Endothelial cell of umbilical vein (primary cell): ENCODE results near the gene FOLR1. TPM values are rescaled to one million over a fixed set of nuclear protein-coding genes. Genes with fewer than 3 reads are reported as not detected.

Experiments
- BruUV-seq: library from RNA; stranded (reverse); fragments of 400-500 nt; replicated peaks from 2 replicates; lab custom pipeline; 2021; lab: Mats Ljungman, UMichigan
- CTCF ChIA-PET: fragments of 300-600, 350-600 bp; sonication (Branson Sonifier 250); formaldehyde crosslinking; loops from one replicate; lab custom pipeline; 2021; ENCODE audit warnings: antibody characterized with exemption, inconsistent platforms; lab: Charles Lee
- POLR2A ChIA-PET: fragments of 300-600, 350-600 bp; sonication (Branson Sonifier 250); formaldehyde crosslinking; loops from one replicate; lab custom pipeline; 2021; ENCODE audit warnings: antibody characterized with exemption, inconsistent platforms; lab: Charles Lee
- DNase-seq: peaks from one replicate; pipeline ENCODE4 v3.0.0-alpha.2; 2011; ENCODE audit warnings: low read depth, low spot score
- FAIRE-seq: peaks from 2 replicates; lab custom pipeline; 2011; peaks lifted over from hg19 to GRCh38; lab: Jason Lieb, UNC
- H2AFZ ChIP-seq: 2 replicates; pipeline ENCODE4 v1.6.0; 2012; ENCODE audit warnings: low read depth, low read length, control low read depth, inconsistent platforms
- H3K27ac ChIP-seq: 2 replicates; pipeline ENCODE4 v1.5.1; 2011; ENCODE audit warnings: low read depth, mild to moderate bottlenecking, control low read depth, low read length, moderate library complexity; ENCODE audit not compliant: insufficient read depth
- H3K27me3 ChIP-seq, 2 experiments: 2 replicates each; pipeline versions ENCODE4 v1.6.0 to v1.6.1; 2011; ENCODE audit warnings: low read length in 2 of 2, mixed read lengths in 1 of 2; ENCODE audit not compliant: control insufficient read depth in 2 of 2, insufficient read depth in 2 of 2
- H3K36me3 ChIP-seq, 2 experiments: 2 replicates in 1 of 2; 3 replicates in 1 of 2; pipeline ENCODE4 v1.5.1; 2011; ENCODE audit warnings: low read length in 2 of 2, mild to moderate bottlenecking in 1 of 2, moderate library complexity in 1 of 2; ENCODE audit not compliant: control insufficient read depth in 2 of 2, insufficient read depth in 2 of 2; ENCODE audit errors: extremely low read depth in 1 of 2
- H3K4me1 ChIP-seq: 3 replicates; pipeline ENCODE4 v1.5.1; 2011; ENCODE audit warnings: mild to moderate bottlenecking, low read length; ENCODE audit not compliant: control insufficient read depth, insufficient read depth; ENCODE audit errors: extremely low read depth
- H3K4me2 ChIP-seq: 2 replicates; pipeline ENCODE4 v1.6.1; 2011; ENCODE audit warnings: low read length, control low read depth, mixed read lengths; ENCODE audit not compliant: insufficient read depth
- H3K4me3 ChIP-seq, 3 experiments: fragments of 200-600 bp in 1 of 3; sonication (generic), shearing (Covaris generic) in 1 of 3; replicated peaks in 1 of 3; 2 replicates each; pipeline ENCODE4 v1.5.1; 2011 to 2016; ENCODE audit warnings: control low read depth in 3 of 3, low read length in 3 of 3, mild to moderate bottlenecking in 2 of 3, inconsistent platforms in 1 of 3, low read depth in 1 of 3, moderate library complexity in 1 of 3; ENCODE audit not compliant: insufficient read depth in 1 of 3
- H3K79me2 ChIP-seq: 2 replicates; pipeline ENCODE4 v1.6.0; 2012; ENCODE audit warnings: low read length, inconsistent platforms; ENCODE audit not compliant: control insufficient read depth, insufficient read depth
- H3K9ac ChIP-seq: replicated peaks from 2 replicates; pipeline ENCODE3; 2011; ENCODE audit warnings: low read length, control low read depth; ENCODE audit not compliant: insufficient read depth; ENCODE audit errors: extremely low read depth
- H3K9me1 ChIP-seq: replicated peaks from 3 replicates; pipeline ENCODE4 v1.6.0; 2011; ENCODE audit warnings: mild to moderate bottlenecking, low read length; ENCODE audit not compliant: control insufficient read depth, insufficient read depth; ENCODE audit errors: extremely low read depth
- H3K9me3 ChIP-seq: replicated peaks from 2 replicates; pipeline ENCODE4 v1.5.1; 2012; ENCODE audit warnings: low read length, inconsistent platforms; ENCODE audit not compliant: control insufficient read depth, insufficient read depth
- H4K20me1 ChIP-seq: replicated peaks from 2 replicates; pipeline ENCODE3; 2011; ENCODE audit warnings: mild to moderate bottlenecking, low read length; ENCODE audit not compliant: control insufficient read depth, insufficient read depth; ENCODE audit errors: extremely low read depth
- CTCF ChIP-seq, 2 donors: IDR thresholded peaks; 1 replicate in 1 of 2; 2 replicates in 1 of 2; pipeline ENCODE4 v1.5.1; 2011; ENCODE audit warnings: low read length in 2 of 2, mild to moderate bottlenecking in 2 of 2, moderate library complexity in 2 of 2, control low read depth in 1 of 2, inconsistent platforms in 1 of 2, low read depth in 1 of 2; ENCODE audit not compliant: insufficient read depth in 1 of 2; ENCODE audit errors: extremely low read depth in 1 of 2
- EZH2 ChIP-seq: IDR thresholded peaks from 2 replicates; pipeline ENCODE4 v1.6.1; 2012; ENCODE audit warnings: borderline replicate concordance, low read depth, mild to moderate bottlenecking, moderate library complexity, low read length, inconsistent platforms; ENCODE audit not compliant: severe bottlenecking
- FOS ChIP-seq: IDR thresholded peaks from 2 replicates; pipeline ENCODE4 v1.6.1; 2011; ENCODE audit warnings: mild to moderate bottlenecking, low read length, moderate library complexity, borderline replicate concordance; ENCODE audit not compliant: insufficient read depth
- GATA2 ChIP-seq: IDR thresholded peaks from 2 replicates; pipeline ENCODE4 v1.7.0; 2011; ENCODE audit warnings: low read depth, mild to moderate bottlenecking, moderate library complexity, mixed read lengths, low read length; ENCODE audit not compliant: insufficient read length, insufficient read depth
- JUN ChIP-seq: IDR thresholded peaks from 2 replicates; pipeline ENCODE4 v1.6.1; 2011; ENCODE audit warnings: borderline replicate concordance, low read depth; ENCODE audit not compliant: insufficient read length, insufficient read depth
- MAX ChIP-seq: IDR thresholded peaks from 2 replicates; pipeline ENCODE4 v1.6.1; 2011; ENCODE audit not compliant: insufficient read depth, insufficient read length
- MYC ChIP-seq: IDR thresholded peaks from one replicate; pipeline ENCODE4 v1.6.1; 2011; ENCODE audit warnings: mild to moderate bottlenecking, low read depth, low read length
- POLR2A ChIP-seq: IDR thresholded peaks from 2 replicates; pipeline ENCODE4 v1.6.1; 2012; ENCODE audit warnings: low read depth, mild to moderate bottlenecking, control low read depth, low read length
- POLR2AphosphoS5 ChIP-seq: IDR thresholded peaks from 2 replicates; pipeline ENCODE4 v1.6.1; 2012; ENCODE audit warnings: low read depth, mild to moderate bottlenecking, control low read depth, low read length, moderate library complexity; ENCODE audit not compliant: insufficient read depth
- dilution Hi-C: fragments of 300-500 bp; cut with MboI; formaldehyde crosslinking; loops from one replicate; pipeline ENCODE4 v1.15.0; 2019; ENCODE audit warnings: low sequenced_read_pairs; ENCODE audit not compliant: extremely low pct_ligation_motif_present
- intact Hi-C: fragments of 100-400 bp; cut with micrococcal nuclease; formaldehyde crosslinking; loops from one replicate; pipeline ENCODE4 v1.10.0; 2022
- polyA plus RNA-seq, 4 experiments: library from polyadenylated mRNA; depleted of rRNA in 3 of 4; stranded (reverse) in 3 of 4; unstranded in 1 of 4; fragments of >200 nt; gene quantifications; 2 replicates each; pipeline versions ENCODE4 v1.2.1 to v1.2.3, GENCODE V29; 2011 to 2012; ENCODE audit warnings: missing spikeins in 1 of 4
- total RNA-seq: library from RNA; stranded (reverse); gene quantifications from 2 replicates; pipeline ENCODE4 v1.2.3, GENCODE V29; 2021

Gene FOLR1
- total and polyA plus RNA-seq, 2 donors (not counting 3 experiments of a cell fraction or from before 2014, with no cell fraction given): not detected

GRCh38 chr11:72235351-72236057 lies 43.6 kb downstream of the FOLR1 start:
- TF ChIP-seq CTCF (IDR thresholded peaks at IDR 0.05; ENCODE audit: extremely low read depth in 1 of 2, insufficient read depth in 1 of 2, low read depth in 1 of 2, low read length in 2 of 2) (no peak), JUN (no peak), MAX (no peak), FOS (no peak), EZH2 (no peak), GATA2 (no peak), POLR2AphosphoS5 (no peak), POLR2A (no peak), MYC (no peak)
- intact Hi-C loops: no loop called here

More at GRCh38 chr11:72235351-72236057, 43.6 kb downstream of the FOLR1 start:
- FAIRE-seq (no peak), DNase-seq (no peak)
- H3K9ac ChIP-seq: no peak overlapping the region
- H3K9me3 ChIP-seq: no peaks in the 10 kb centered on the region
- peaks cover 12% of the 10 kb centered on the region for H3K4me1 ChIP-seq
- POLR2A ChIA-PET: interaction anchor here (0.7 to 1.4 kb wide), 2 partner anchors 8 to 448 kb away, joined by 4 to 12 read pairs; no protein-coding TSS in a partner anchor
- H2AFZ ChIP-seq: no peak overlapping the region
- no peak overlapping the region for H3K4me3 ChIP-seq
- CTCF ChIA-PET: interaction anchor here (0.6 to 3.8 kb wide), 8 partner anchors 11 to 210 kb away, joined by 3 to 38 read pairs (median 5); partner anchors contain the start of gene INPPL1
- peaks cover 10 to 18% of the 10 kb centered on the region in 2 experiments for H3K27me3 ChIP-seq
- no peaks in the 10 kb centered on the region for H3K79me2 ChIP-seq
- dilution Hi-C loops: no loop called here
- BruUV-seq: no TSS peak
- H3K9me1 ChIP-seq: no peaks in the 10 kb centered on the region
- H3K36me3 ChIP-seq: peaks cover 16 to 63% of the 10 kb centered on the region in 2 experiments
- no peak overlapping the region for H3K27ac ChIP-seq
- H4K20me1 ChIP-seq: no peaks in the 10 kb centered on the region
- H3K4me2 ChIP-seq: no peak overlapping the region
